ENCODE results near the gene ADAMTS14. TPM values are rescaled to one million over a fixed set of nuclear protein-coding genes. Genes with fewer than 3 reads are reported as not detected.

The ADAMTS14 gene
- total RNA-seq, 2 experiments from 2014 or later = 0.03 TPM; not detected in 1

DNA sequence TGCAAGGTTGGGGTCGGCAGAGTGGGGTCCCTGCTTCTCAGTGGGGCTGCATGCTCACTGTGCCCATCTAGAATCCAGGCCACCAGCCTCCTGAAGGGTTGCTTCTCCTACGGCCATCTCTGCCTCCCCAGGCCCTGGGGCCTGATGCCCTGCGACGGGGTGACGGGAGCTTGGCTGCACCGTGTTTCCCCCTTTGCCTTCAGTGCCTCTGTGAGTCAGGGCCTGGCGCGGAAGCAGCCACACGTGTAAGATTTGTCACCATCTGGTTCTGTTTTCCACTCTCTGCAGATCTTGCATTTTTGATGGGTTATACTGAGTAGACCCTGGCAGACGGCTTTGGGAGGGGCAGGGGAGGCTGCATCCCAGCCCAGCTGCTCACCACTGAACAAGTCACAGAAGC lies 7.2 kb downstream of the ADAMTS14 start:
- BruUV-seq (replicated peaks) = no TSS peak
- Histone ChIP-seq H2AFZ (ENCODE audit: low read length) (no peak overlapping the region), H3K4me3 (ENCODE audit: low read depth, low read length, poor library complexity, severe bottlenecking) (no peak overlapping the region), H3K9me2 (ENCODE audit: insufficient read depth, low read length) (no peaks in the 10 kb centered on the region), H3K27ac (ENCODE audit: low read depth, low read length, poor library complexity, severe bottlenecking) (no peak overlapping the region), H3K4me2 (ENCODE audit: low read length) (no peak overlapping the region), H3K36me3 (ENCODE audit: insufficient read depth, low read length) (no peaks in the 10 kb centered on the region), H4K20me1 (ENCODE audit: insufficient read depth, low read length) (no peaks in the 10 kb centered on the region), H3K79me2 (ENCODE audit: insufficient read depth, low read depth, low read length) (no peaks in the 10 kb centered on the region), H3K9me3 (ENCODE audit: low read length) (no peaks in the 10 kb centered on the region), H3K4me1 (ENCODE audit: insufficient read depth, low read length, poor library complexity, severe bottlenecking) (no peaks in the 10 kb centered on the region)
- CTCF ChIA-PET (ENCODE audit: unreplicated experiment) = no interaction called here
- POLR2A ChIA-PET = no interaction called here
- no peak for TF ChIP-seq EZH2phosphoT487 (IDR thresholded peaks at IDR 0.05; ENCODE audit: borderline replicate concordance, low read depth, low read length)
- TF ChIP-seq, protein P1, sequence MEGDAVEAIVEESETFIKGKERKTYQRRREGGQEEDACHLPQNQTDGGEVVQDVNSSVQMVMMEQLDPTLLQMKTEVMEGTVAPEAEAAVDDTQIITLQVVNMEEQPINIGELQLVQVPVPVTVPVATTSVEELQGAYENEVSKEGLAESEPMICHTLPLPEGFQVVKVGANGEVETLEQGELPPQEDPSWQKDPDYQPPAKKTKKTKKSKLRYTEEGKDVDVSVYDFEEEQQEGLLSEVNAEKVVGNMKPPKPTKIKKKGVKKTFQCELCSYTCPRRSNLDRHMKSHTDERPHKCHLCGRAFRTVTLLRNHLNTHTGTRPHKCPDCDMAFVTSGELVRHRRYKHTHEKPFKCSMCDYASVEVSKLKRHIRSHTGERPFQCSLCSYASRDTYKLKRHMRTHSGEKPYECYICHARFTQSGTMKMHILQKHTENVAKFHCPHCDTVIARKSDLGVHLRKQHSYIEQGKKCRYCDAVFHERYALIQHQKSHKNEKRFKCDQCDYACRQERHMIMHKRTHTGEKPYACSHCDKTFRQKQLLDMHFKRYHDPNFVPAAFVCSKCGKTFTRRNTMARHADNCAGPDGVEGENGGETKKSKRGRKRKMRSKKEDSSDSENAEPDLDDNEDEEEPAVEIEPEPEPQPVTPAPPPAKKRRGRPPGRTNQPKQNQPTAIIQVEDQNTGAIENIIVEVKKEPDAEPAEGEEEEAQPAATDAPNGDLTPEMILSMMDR (conservative IDR thresholded peaks at IDR 0.05; ENCODE audit: low read length) = no peak
- no peak for DNase-seq (ENCODE audit: low spot score)
- intact Hi-C loops (cut with micrococcal nuclease; ENCODE audit: unreplicated experiment) = no loop called here

DNA sequence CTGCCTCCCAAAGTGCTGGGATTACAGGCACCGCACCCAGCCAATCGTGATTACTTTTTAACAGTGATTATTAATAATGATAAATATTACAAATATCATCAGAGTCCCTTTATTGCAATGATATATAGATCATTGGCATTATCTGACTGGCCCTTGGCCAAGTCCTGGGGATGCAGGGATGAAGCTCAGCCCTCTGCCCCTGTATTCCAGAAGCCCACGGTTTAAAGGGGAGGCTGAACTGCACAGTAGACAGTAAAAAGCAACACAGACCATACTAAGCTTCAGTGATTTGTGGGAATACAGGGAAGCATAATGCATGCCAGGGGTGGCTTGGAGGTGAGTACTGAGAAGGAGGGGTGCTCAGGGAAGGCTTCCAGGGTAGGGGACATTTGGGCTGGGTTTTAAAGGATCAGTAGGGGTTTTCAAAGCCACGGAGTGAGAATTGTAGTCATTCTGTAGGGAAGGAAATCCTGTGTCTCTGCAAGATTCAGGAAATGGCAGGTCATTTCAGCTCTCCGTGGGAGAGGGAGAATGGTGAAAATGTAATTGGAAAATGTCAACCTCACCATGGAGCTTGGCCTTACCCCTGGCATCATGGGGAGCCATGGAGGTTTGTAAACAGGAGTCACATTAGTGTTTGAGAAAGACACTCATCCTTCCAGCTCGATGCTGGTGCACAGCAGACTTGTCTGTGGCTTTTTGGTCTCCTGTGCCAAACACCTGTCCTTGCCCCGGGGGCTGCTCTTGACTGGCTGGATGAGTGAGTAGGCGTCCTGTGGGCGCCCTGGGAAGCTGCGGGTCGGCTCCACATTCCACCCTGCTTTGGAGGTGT lies 8.8 kb downstream of the ADAMTS14 start:
- POLR2A ChIA-PET = no interaction called here

DNA sequence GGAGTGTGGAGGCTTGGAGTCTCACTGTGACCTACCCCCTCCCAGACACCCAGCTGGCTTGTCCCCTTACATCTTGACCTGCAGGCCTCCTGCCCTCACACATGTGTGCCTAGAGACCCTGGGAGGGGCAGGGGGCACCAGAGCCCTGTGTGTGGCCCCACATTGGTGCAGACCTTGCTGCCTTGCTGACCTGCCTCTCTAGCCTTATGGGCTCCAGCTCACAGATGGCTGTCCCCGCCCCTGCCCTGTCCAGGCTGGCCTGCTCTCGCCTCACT lies 9.4 kb downstream of the ADAMTS14 start:
- no peaks in the 10 kb centered on the region for H3K9me2 ChIP-seq (ENCODE audit: insufficient read depth, low read length)
- H4K20me1 ChIP-seq (ENCODE audit: insufficient read depth, low read length) = no peaks in the 10 kb centered on the region
- ChIA-PET CTCF (ENCODE audit: unreplicated experiment) (no interaction called here), POLR2A (no interaction called here)
- H3K9me3 ChIP-seq (ENCODE audit: low read length) = no peaks in the 10 kb centered on the region
- H3K79me2 ChIP-seq (ENCODE audit: insufficient read depth, low read depth, low read length) = no peaks in the 10 kb centered on the region
- H3K4me3 ChIP-seq (ENCODE audit: low read depth, low read length, poor library complexity, severe bottlenecking) = no peak overlapping the region
- no peaks in the 10 kb centered on the region for H3K36me3 ChIP-seq (ENCODE audit: insufficient read depth, low read length)
- H3K4me2 ChIP-seq (ENCODE audit: low read length) = no peak overlapping the region
- no peaks in the 10 kb centered on the region for H3K4me1 ChIP-seq (ENCODE audit: insufficient read depth, low read length, poor library complexity, severe bottlenecking)
- intact Hi-C loops (cut with micrococcal nuclease; ENCODE audit: unreplicated experiment) = no loop called here
- no peak overlapping the region for H3K27ac ChIP-seq (ENCODE audit: low read depth, low read length, poor library complexity, severe bottlenecking)
- no peak overlapping the region for H2AFZ ChIP-seq (ENCODE audit: low read length)
- TF ChIP-seq, protein P1 (conservative IDR thresholded peaks at IDR 0.05; ENCODE audit: low read length) = no peak
- no peak for TF ChIP-seq EZH2phosphoT487 (IDR thresholded peaks at IDR 0.05; ENCODE audit: borderline replicate concordance, low read depth, low read length)
- DNase-seq (ENCODE audit: low spot score) = no peak
- no TSS peak for BruUV-seq (replicated peaks)

More for the DNA sequence above, 8.8 kb downstream of the ADAMTS14 start:
- H3K9me3 ChIP-seq (ENCODE audit: low read length) = no peaks in the 10 kb centered on the region
- intact Hi-C loops (cut with micrococcal nuclease; ENCODE audit: unreplicated experiment) = no loop called here
- no peaks in the 10 kb centered on the region for H3K4me1 ChIP-seq (ENCODE audit: insufficient read depth, low read length, poor library complexity, severe bottlenecking)
- H4K20me1 ChIP-seq (ENCODE audit: insufficient read depth, low read length) = no peaks in the 10 kb centered on the region
- no peak overlapping the region for H3K4me3 ChIP-seq (ENCODE audit: low read depth, low read length, poor library complexity, severe bottlenecking)
- H3K4me2 ChIP-seq (ENCODE audit: low read length) = no peak overlapping the region
- CTCF ChIA-PET (ENCODE audit: unreplicated experiment) = no interaction called here
- no peak overlapping the region for H2AFZ ChIP-seq (ENCODE audit: low read length)
- BruUV-seq (replicated peaks) = no TSS peak
- DNase-seq (ENCODE audit: low spot score) = no peak
- H3K79me2 ChIP-seq (ENCODE audit: insufficient read depth, low read depth, low read length) = no peaks in the 10 kb centered on the region
- no peaks in the 10 kb centered on the region for H3K9me2 ChIP-seq (ENCODE audit: insufficient read depth, low read length)
- H3K27ac ChIP-seq (ENCODE audit: low read depth, low read length, poor library complexity, severe bottlenecking) = no peak overlapping the region
- TF ChIP-seq EZH2phosphoT487 (IDR thresholded peaks at IDR 0.05; ENCODE audit: borderline replicate concordance, low read depth, low read length) = no peak
- TF ChIP-seq, protein P1 (conservative IDR thresholded peaks at IDR 0.05; ENCODE audit: low read length) = no peak
- H3K36me3 ChIP-seq (ENCODE audit: insufficient read depth, low read length) = no peaks in the 10 kb centered on the region

Data from OCI-LY7 (cell line).